NCI-H82 treated with DMSO at 0.1 percent for 48 hours (cell line): ENCODE data around the gene PPM1A.

ENCODE experiments used
- DNase-seq: peaks from one replicate; lab custom pipeline; 2025; ENCODE audit not compliant: unreplicated experiment; lab: John Stamatoyannopoulos, UW

The PPM1A gene

GRCh38 chr14:60226298-60226697 is 22.7 kb upstream of the PPM1A start:
- DNase-seq = no peak

- no peak for DNase-seq
These were observed 21.7 kb upstream of the PPM1A start for GRCh38 chr14:60227291-60227690.

- no peak for DNase-seq
These were observed 19.4 kb upstream of the PPM1A start for GRCh38 chr14:60229614-60230013.

DNA sequence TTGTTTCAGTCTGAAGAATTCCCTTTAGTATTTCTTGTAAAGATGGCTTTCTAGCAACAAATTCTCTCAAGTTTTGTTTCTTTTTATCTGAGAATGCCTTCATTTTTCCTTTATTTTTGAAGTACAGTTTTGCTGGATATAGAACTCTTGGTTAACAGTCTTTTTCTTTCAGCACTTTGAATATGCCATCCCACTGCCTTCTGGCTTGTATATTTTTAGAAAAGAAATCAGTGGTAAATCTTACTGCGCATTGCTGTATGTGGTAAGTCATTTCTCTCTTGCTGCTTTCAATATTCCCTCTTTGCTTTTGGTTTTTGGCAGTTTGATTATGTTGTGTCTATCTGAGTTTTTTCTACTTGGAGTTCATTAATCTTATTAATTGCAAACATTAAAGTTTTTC is 16.8 kb upstream of the PPM1A start:
- no peak for DNase-seq

DNA sequence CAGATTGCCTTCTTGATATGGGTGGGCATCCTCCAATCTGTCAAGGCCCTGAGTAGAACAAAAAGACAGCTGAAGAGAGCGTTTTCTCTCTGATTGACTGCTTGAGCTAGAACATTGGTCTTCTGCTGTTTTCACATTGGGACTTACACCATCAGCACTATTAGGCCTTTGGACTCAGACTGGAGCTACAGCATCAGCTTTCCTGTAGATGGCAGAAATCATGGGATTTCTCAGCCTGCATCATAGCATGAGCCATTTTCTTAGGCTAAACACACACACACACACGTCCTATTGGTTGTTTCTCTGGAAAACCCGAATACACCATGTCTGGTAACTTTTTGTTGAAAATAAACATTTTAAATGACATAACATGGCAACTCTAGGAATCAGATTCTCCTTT is 15.8 kb upstream of the PPM1A start:
- DNase-seq = no peak

DNA sequence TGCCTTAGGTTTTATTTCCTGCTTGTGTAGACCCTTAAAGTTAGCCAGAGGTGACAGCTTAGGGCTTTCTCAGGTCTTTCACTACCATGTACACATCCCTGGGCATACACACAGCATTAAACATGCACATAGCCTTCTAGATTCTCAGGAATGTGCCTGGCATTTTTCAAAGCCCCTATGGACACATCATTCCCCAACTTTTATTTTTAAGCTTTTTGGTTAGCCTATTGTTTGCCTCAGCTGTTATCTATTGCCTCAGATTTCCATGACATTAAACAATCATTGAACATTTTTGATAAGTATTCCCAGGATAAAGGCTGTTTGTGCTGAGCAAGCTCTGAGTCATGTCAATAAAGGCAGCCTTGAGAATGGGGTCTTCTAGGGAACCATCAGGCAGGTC is 15.1 kb upstream of the PPM1A start:
- DNase-seq = no peak

GRCh38 chr14:60235440-60235839 is 13.6 kb upstream of the PPM1A start:
- no peak for DNase-seq

- no peak for DNase-seq
These were observed 10.1 kb upstream of the PPM1A start for GRCh38 chr14:60238955-60239354.

- DNase-seq = no peak
These were observed 8.7 kb upstream of the PPM1A start for GRCh38 chr14:60240139-60240856.

DNA sequence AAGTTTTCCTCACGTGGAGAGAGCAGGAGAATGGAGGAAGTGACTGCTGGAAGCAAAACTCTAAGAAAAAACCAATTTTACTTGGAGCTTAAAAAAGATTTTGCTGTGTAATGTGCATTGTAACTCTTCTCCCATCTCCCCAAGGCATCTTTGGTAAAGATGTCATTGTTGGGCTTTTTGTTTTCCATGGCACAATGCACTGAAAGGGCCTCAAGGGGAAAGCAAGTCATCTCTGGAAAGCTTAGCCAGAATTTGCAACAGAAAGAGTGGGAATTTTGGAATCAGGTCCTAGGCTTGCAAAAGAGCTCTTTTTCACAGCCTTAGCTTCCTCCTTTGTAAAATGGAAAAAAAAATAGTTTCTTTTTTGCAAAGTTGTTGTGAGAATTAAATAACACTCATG is 7.9 kb upstream of the PPM1A start:
- DNase-seq = no peak

DNA sequence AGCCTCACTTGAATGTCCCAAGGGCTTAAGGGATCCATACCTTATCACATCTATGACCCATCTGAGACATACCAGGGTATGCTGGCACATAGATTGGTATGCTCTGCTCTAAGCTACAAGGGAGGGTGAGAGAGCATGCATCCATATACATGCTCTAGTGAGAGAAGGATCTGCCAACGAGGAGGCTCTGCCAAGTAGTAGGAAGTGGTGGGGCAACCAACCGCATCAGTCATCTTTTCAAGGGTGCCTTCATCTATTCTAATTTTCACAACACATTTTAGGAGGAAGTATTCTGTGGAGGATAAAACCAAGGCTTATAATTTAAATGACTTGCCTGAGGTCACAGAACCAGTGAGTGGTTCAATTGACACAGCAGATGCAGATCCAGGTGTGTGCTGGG is 6.6 kb upstream of the PPM1A start:
- no peak for DNase-seq

DNA sequence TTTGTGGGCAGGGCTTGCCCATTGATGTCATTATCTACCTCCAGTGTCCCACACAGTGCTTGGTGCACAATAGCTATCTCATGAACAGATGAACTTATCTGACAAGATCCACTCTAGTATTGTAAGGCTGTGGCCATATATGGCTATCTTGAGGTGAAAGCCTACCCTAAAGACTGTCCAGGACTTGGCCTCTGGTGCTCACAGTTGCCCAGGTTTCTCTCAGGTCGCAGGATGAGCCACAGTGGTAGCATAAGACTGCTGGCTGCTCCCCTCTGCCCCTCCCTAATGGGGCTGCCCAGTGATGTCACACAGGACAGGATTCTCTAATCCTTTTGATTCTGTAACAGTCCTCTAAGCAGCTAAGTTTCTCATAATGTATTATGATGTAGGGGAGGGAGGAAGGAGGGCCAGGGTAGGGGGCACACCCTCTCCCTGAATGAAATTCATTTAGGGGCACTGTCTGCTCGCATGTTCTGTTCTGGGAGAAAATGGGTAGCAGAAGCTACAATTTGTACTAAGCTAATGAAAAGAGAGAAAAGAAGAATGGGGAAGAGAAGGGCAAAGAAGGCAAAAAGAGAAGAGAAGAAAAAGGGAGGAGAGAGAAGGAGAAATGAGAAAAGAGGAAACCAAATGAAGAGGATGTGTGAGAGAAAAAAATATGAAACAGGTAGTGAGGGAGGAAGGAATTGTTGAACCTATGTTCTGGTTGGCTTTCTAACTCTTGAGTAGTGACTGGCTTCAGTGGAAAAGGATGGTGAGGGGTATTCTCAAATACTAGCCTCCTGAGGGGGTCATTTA is 3.4 kb upstream of the PPM1A start:
- no peak for DNase-seq

GRCh38 chr14:60247994-60248696 is 876 bp upstream of the PPM1A start:
- peak; percentile 83 for DNase-seq

GRCh38 chr14:60249321-60250256 is 568 bp downstream of the PPM1A start:
- DNase-seq = peak; percentile 28

- DNase-seq = peak; percentile 49
These were observed 1.4 kb downstream of the PPM1A start for GRCh38 chr14:60250257-60251035.

GRCh38 chr14:60251877-60252276 is 2.9 kb downstream of the PPM1A start:
- no peak for DNase-seq

- DNase-seq = peak; percentile 43
These were observed 3.6 kb downstream of the PPM1A start for GRCh38 chr14:60252630-60253029.

- no peak for DNase-seq
These were observed 4.6 kb downstream of the PPM1A start for GRCh38 chr14:60253649-60254048.

DNA sequence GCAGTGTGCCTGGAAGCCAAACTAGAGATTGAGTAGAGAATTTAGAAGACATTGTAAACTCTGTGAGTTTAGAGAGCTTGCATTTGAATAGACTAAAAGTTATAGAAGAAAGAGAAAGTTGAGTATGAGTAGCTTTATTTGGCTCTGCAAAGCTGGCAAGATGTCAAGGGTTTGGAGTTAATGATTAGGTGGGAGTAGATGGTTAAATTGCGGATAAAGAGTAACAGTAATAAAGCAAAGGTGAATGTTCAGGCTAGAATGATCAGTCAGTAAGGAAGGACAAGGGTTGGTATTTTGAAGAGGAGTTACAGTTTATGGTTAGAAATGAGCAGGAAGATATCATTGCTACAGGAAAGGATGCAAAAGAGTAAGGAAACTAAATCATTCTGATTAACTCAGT is 5.2 kb downstream of the PPM1A start:
- DNase-seq = no peak

- DNase-seq = no peak
These were observed 8.8 kb downstream of the PPM1A start for GRCh38 chr14:60257865-60258264.
